ENCODE measurements around the gene PXK.
A peak's percentile ranks its signal among the peaks of the same experiment; 100 is the strongest.

Gene PXK

GRCh38 chr3:58298190-58298589 lies 34.5 kb upstream of the PXK start (continued):
- TF ChIP-seq ZNF530 (tag by site-specific recombination; IDR thresholded peaks at IDR 0.05; ENCODE audit: low read depth) (no peak), ZSCAN30 (tag by site-specific recombination; IDR thresholded peaks at IDR 0.05) (no peak), ZNF416 (tag by site-specific recombination; IDR thresholded peaks at IDR 0.05) (no peak), ZNF211 (tag by site-specific recombination; IDR thresholded peaks at IDR 0.05; ENCODE audit: low read depth) (no peak), ZNF621 (tag by site-specific recombination; IDR thresholded peaks at IDR 0.05) (no peak), CTCF (tag by site-specific recombination; IDR thresholded peaks at IDR 0.05) (no peak), ZNF658 (tag by site-specific recombination; IDR thresholded peaks at IDR 0.05) (no peak)

- ChIA-PET CTCF (interaction anchor here (0.6 to 6.1 kb wide), 4 partner anchors 7 to 112 kb away, joined by 3 to 55 read pairs (median 6); no protein-coding TSS in a partner anchor), POLR2A (no interaction called here)
- no peak for TF ChIP-seq ZNF48 (tag by site-specific recombination; IDR thresholded peaks at IDR 0.05)
- no peak for TF ChIP-seq ZNF302 (tag by site-specific recombination; IDR thresholded peaks at IDR 0.05; ENCODE audit: low read depth)
- TF ChIP-seq ZNF112 (tag by site-specific recombination; IDR thresholded peaks at IDR 0.05): no peak
- no peak for TF ChIP-seq ZNF211 (tag by site-specific recombination; IDR thresholded peaks at IDR 0.05; ENCODE audit: low read depth)
- TF ChIP-seq RBAK (tag by site-specific recombination; IDR thresholded peaks at IDR 0.05): no peak
Observed at GRCh38 chr3:58299075-58299474, 33.6 kb upstream of the PXK start.

GRCh38 chr3:58299839-58300516 lies 32.7 kb upstream of the PXK start:
- ChIA-PET POLR2A (no interaction called here), CTCF (interaction anchor here (0.5 to 6.1 kb wide), 15 partner anchors 8 to 283 kb away, joined by 3 to 55 read pairs (median 4); partner anchors contain the start of gene ABHD6)
- Histone ChIP-seq H3K36me3 (ENCODE audit: control insufficient read depth in 2 of 2, insufficient read depth in 1 of 2, low read length in 2 of 2) (no peaks in the 10 kb centered on the region; a peak in 1 of 3 replicates), H3K4me3 (ENCODE audit: low read depth, low read length) (no peak overlapping the region), H3K9me3 (ENCODE audit: control insufficient read depth, insufficient read depth, low read depth, low read length) (no peaks in the 10 kb centered on the region), H3K4me1 (ENCODE audit: control insufficient read depth, insufficient read depth, low read length) (no peaks in the 10 kb centered on the region), H3K27ac (ENCODE audit: extremely low read depth, low read depth, low read length) (no peak overlapping the region)
- TF ChIP-seq ZNF664 (tag by site-specific recombination; IDR thresholded peaks at IDR 0.05) (no peak), ZNF2 (tag by site-specific recombination; IDR thresholded peaks at IDR 0.05) (peak; percentile 76), RBAK (tag by site-specific recombination; IDR thresholded peaks at IDR 0.05) (no peak), ZNF654 (tag by site-specific recombination; IDR thresholded peaks at IDR 0.05; ENCODE audit: low read depth) (peak; percentile 60), ZSCAN16 (tag by site-specific recombination; IDR thresholded peaks at IDR 0.05) (no peak)

More at GRCh38 chr3:58299075-58299474, 33.6 kb upstream of the PXK start:
- H3K4me1 ChIP-seq (ENCODE audit: control insufficient read depth, insufficient read depth, low read length): no peaks in the 10 kb centered on the region
- H3K4me3 ChIP-seq (ENCODE audit: low read depth, low read length): no peak overlapping the region
- H3K36me3 ChIP-seq (ENCODE audit: control insufficient read depth in 2 of 2, insufficient read depth in 1 of 2, low read length in 2 of 2): no peaks in the 10 kb centered on the region; a peak in 1 of 3 replicates
- H3K27ac ChIP-seq (ENCODE audit: extremely low read depth, low read depth, low read length): no peak overlapping the region
- no peaks in the 10 kb centered on the region for H3K9me3 ChIP-seq (ENCODE audit: control insufficient read depth, insufficient read depth, low read depth, low read length)

GRCh38 chr3:58305882-58306711 lies 26.6 kb upstream of the PXK start, which contains the start of the genes HTD2 and RPP14:
TSS of gene HTD2 (plus strand) at chr3:58306520. CDS start at chr3:58317614, 11,094 bp downstream.
TSS of gene RPP14 (plus strand) at chr3:58306245. CDS start at chr3:58310330, 4,085 bp downstream.
- H3K4me3 ChIP-seq (ENCODE audit: low read depth, low read length): peak within 1 kb of the TSS; percentile 90
- ChIA-PET CTCF (interaction anchor here (0.6 to 2.6 kb wide), 35 partner anchors 8 to 1669 kb away, joined by 3 to 16 read pairs (median 4); partner anchors contain the start of gene PXK), POLR2A (interaction anchor here (0.7 to 1.7 kb wide), 6 partner anchors 10 to 709 kb away, joined by 3 to 7 read pairs (median 3); partner anchors contain the start of gene ARF4)
- no peaks in the 10 kb centered on the region for H3K4me1 ChIP-seq (ENCODE audit: control insufficient read depth, insufficient read depth, low read length)
- peaks cover 11 to 35% of the 10 kb centered on the region in 2 experiments; a peak in 2 of 3 replicates for H3K36me3 ChIP-seq (ENCODE audit: control insufficient read depth in 2 of 2, insufficient read depth in 1 of 2, low read length in 2 of 2)
- H3K27ac ChIP-seq (ENCODE audit: extremely low read depth, low read depth, low read length): peak within 1 kb of the TSS; percentile 76
- H3K9me3 ChIP-seq (ENCODE audit: control insufficient read depth, insufficient read depth, low read depth, low read length): no peaks in the 10 kb centered on the region
- peak; percentile 84 for TF ChIP-seq KLF17 (tag by site-specific recombination; IDR thresholded peaks at IDR 0.05)
- peak; percentile 75 for TF ChIP-seq ZNF2 (tag by site-specific recombination; IDR thresholded peaks at IDR 0.05)
- peak; percentile 78 for TF ChIP-seq ZNF146 (tag by site-specific recombination; IDR thresholded peaks at IDR 0.05)
- TF ChIP-seq ZBTB11 (tag by site-specific recombination; conservative IDR thresholded peaks at IDR 0.05; ENCODE audit: low read depth): peak; percentile 77
- TF ChIP-seq TRIM28 (IDR thresholded peaks at IDR 0.05; ENCODE audit: borderline replicate concordance, low read length): no peak
- peak; percentile 99 for TF ChIP-seq ATF2 (tag by site-specific recombination; IDR thresholded peaks at IDR 0.05; ENCODE audit: low read depth)

Data from HEK293 (cell line).